GM19099 (cell line): ENCODE measurements around the gene PIGN.

Source experiments
- POLR2A ChIP-seq: IDR thresholded peaks from 3 replicates; pipeline ENCODE4 v1.6.1; 2011; ENCODE audit warnings: low read depth; ENCODE audit not compliant: insufficient read length; ENCODE audit errors: extremely low read depth

The PIGN gene

GRCh38 chr18:62097698-62098097 is 89.2 kb downstream of the PIGN start:
- TF ChIP-seq POLR2A: no peak

- TF ChIP-seq POLR2A: no peak
Measured at GRCh38 chr18:62091487-62092120, 95.3 kb downstream of the PIGN start.

GRCh38 chr18:62089174-62089573 is 97.7 kb downstream of the PIGN start:
- no peak for TF ChIP-seq POLR2A

- TF ChIP-seq POLR2A: no peak
Measured at GRCh38 chr18:62088156-62088555, 98.7 kb downstream of the PIGN start.

GRCh38 chr18:62085756-62086155 is 101.1 kb downstream of the PIGN start:
- TF ChIP-seq POLR2A: no peak

- no peak for TF ChIP-seq POLR2A
Measured at GRCh38 chr18:62081761-62082294, 105.0 kb downstream of the PIGN start.

- no peak for TF ChIP-seq POLR2A
Measured at GRCh38 chr18:62081248-62081647, 105.6 kb downstream of the PIGN start.

GRCh38 chr18:62080172-62080900 is 106.5 kb downstream of the PIGN start:
- TF ChIP-seq POLR2A: no peak

GRCh38 chr18:62073461-62074281 is 113.2 kb downstream of the PIGN start:
- no peak for TF ChIP-seq POLR2A

GRCh38 chr18:62072370-62072769 is 114.5 kb downstream of the PIGN start:
- TF ChIP-seq POLR2A: no peak

GRCh38 chr18:62071071-62071470 is 115.8 kb downstream of the PIGN start:
- TF ChIP-seq POLR2A: no peak

- no peak for TF ChIP-seq POLR2A
Measured at GRCh38 chr18:62070302-62070701, 116.6 kb downstream of the PIGN start.

- TF ChIP-seq POLR2A: no peak
Measured at GRCh38 chr18:62069556-62069955, 117.3 kb downstream of the PIGN start.

- TF ChIP-seq POLR2A: no peak
Measured at GRCh38 chr18:62066102-62066818, 120.6 kb downstream of the PIGN start.

GRCh38 chr18:62064361-62064760 is 122.5 kb downstream of the PIGN start:
- no peak for TF ChIP-seq POLR2A
